ENCODE measurements around the gene ARMC2.
"Not testable (repeated sequence)": the region's sequence is repeated elsewhere in the genome, so short reads cannot be mapped to it uniquely, and the experiment has no call there.

Gene ARMC2

GRCh38 chr6:108952776-108953486 lies 104.7 kb downstream of the ARMC2 start:
- DNase-seq (ENCODE audit: low read depth in 2 of 2), result no peak

- DNase-seq (ENCODE audit: low read depth in 2 of 2), result no peak
Measured at GRCh38 chr6:108953681-108954080, 105.5 kb downstream of the ARMC2 start.

- DNase-seq (ENCODE audit: low read depth in 2 of 2), result no peak
Measured at GRCh38 chr6:108955329-108955949, 107.2 kb downstream of the ARMC2 start.

- no peak for DNase-seq (ENCODE audit: low read depth in 2 of 2)
Measured at GRCh38 chr6:108957221-108957620, 109.0 kb downstream of the ARMC2 start.

GRCh38 chr6:108958900-108959770 lies 110.9 kb downstream of the ARMC2 start:
- DNase-seq (ENCODE audit: low read depth in 2 of 2), result no peak

GRCh38 chr6:108959972-108960582 lies 111.9 kb downstream of the ARMC2 start:
- no peak for DNase-seq (ENCODE audit: low read depth in 2 of 2)

- no peak for DNase-seq (ENCODE audit: low read depth in 2 of 2)
Measured at GRCh38 chr6:108960601-108961000, 112.4 kb downstream of the ARMC2 start.

- no peak for DNase-seq (ENCODE audit: low read depth in 2 of 2)
Measured at GRCh38 chr6:108961077-108961476, 112.9 kb downstream of the ARMC2 start.

- DNase-seq (ENCODE audit: low read depth in 2 of 2), result no peak
Measured at GRCh38 chr6:108961985-108962384, 113.8 kb downstream of the ARMC2 start.

GRCh38 chr6:108966251-108966650 lies 118.0 kb downstream of the ARMC2 start:
- no peak for DNase-seq (ENCODE audit: low read depth in 2 of 2)

- no peak for DNase-seq (ENCODE audit: low read depth in 2 of 2)
Measured at GRCh38 chr6:108966855-108967755, 118.9 kb downstream of the ARMC2 start.

- no peak for DNase-seq (ENCODE audit: low read depth in 2 of 2)
Measured at GRCh38 chr6:108968325-108969316, 120.4 kb downstream of the ARMC2 start.

- DNase-seq (ENCODE audit: low read depth in 2 of 2), result no peak
Measured at GRCh38 chr6:108969776-108970175, 121.6 kb downstream of the ARMC2 start.

- no peak for DNase-seq (ENCODE audit: low read depth in 2 of 2)
Measured at GRCh38 chr6:108974201-108974600, 126.0 kb downstream of the ARMC2 start.

- not testable (repeated sequence) for DNase-seq (ENCODE audit: low read depth in 2 of 2)
Measured at GRCh38 chr6:108978638-108979037, 130.4 kb downstream of the ARMC2 start.

GRCh38 chr6:108982154-108983113 lies 134.2 kb downstream of the ARMC2 start:
- no peak for DNase-seq (ENCODE audit: low read depth in 2 of 2)

GRCh38 chr6:108983151-108983550 lies 134.9 kb downstream of the ARMC2 start:
- no peak for DNase-seq (ENCODE audit: low read depth in 2 of 2)

- DNase-seq (ENCODE audit: low read depth in 2 of 2), result no peak
Measured at GRCh38 chr6:108985301-108985700, 137.1 kb downstream of the ARMC2 start.

GRCh38 chr6:108987156-108987555 lies 138.9 kb downstream of the ARMC2 start:
- no peak for DNase-seq (ENCODE audit: low read depth in 2 of 2)
